ENCODE measurements around the gene SYNCRIP. TPM values are rescaled to one million over a fixed set of nuclear protein-coding genes. Genes with fewer than 3 reads are reported as not detected.

Gene SYNCRIP
- total RNA-seq, 1 experiment from 2014 or later: 189 TPM

DNA sequence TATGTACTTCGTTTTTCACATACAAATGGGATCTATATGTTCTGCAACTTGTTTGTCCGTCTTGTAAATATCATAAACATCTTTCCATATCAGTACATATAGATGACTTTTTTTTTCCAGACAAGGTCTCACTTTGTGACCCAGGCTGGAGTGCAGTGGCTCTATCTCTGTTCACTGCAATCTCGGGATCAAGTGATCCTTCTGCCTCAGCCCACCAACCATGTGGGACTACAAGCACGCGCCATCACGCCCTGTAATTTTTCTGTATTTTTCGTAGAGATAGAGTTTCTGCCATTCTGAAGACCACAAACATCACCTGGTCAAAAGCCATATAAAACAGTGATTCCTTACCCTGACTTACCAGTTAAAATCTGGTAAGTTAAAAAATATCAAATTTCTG, 37.7 kb upstream of the SYNCRIP start:
- Histone ChIP-seq H3K9me2 (ENCODE audit: insufficient read depth) (no peaks in the 10 kb centered on the region), H3K36me3 (ENCODE audit: control insufficient read depth in 1 of 2, insufficient read depth in 2 of 2, low read length in 2 of 2) (peaks cover 9 to 29% of the 10 kb centered on the region in 2 experiments), H3K27me3 (ENCODE audit: insufficient read depth, low read length) (no peaks in the 10 kb centered on the region), H4K20me1 (ENCODE audit: insufficient read depth) (peaks cover 23% of the 10 kb centered on the region; the same call in 1 of the 2 replicates), H3K4me2 (ENCODE audit: low read length) (peak overlapping the region; percentile 93), H3K9ac (ENCODE audit: low read length) (peak overlapping the region; percentile 98), H3K4me3 (replicated peaks in 1 of 2; ENCODE audit: low read depth in 1 of 2, low read length in 2 of 2) (peak overlapping the region; percentile 48 to 97), H3K79me2 (ENCODE audit: insufficient read depth, low read length) (peaks cover 57% of the 10 kb centered on the region), H3K27ac (ENCODE audit: low read depth, low read length) (peak overlapping the region; percentile 89), H3K4me1 (ENCODE audit: control insufficient read depth in 1 of 2, insufficient read depth in 2 of 2, low read length in 2 of 2) (peaks cover 10 to 42% of the 10 kb centered on the region in 2 experiments; a peak in 3 of 4 replicates), H3K9me3 (ENCODE audit: control insufficient read depth in 1 of 2, insufficient read depth in 1 of 2, low read depth in 1 of 2, low read length in 2 of 2) (no peaks in the 10 kb centered on the region), H2AFZ (ENCODE audit: low read depth, low read length, poor library complexity, severe bottlenecking) (no peak overlapping the region)
- CTCF ChIA-PET: no interaction called here
- DNase-seq (ENCODE audit: low read depth, low spot score): no peak
- no peak for TF ChIP-seq EGR1 (IDR thresholded peaks at IDR 0.05; ENCODE audit: low read depth)
- no peak for TF ChIP-seq TCF7L2 (IDR thresholded peaks at IDR 0.05; ENCODE audit: borderline replicate concordance, extremely low read depth, insufficient read depth, insufficient read length)
- no peak for TF ChIP-seq POLR2AphosphoS5 (IDR thresholded peaks at IDR 0.05; ENCODE audit: low read depth, low read length)
- TF ChIP-seq SIN3A (IDR thresholded peaks at IDR 0.05; ENCODE audit: low read depth): no peak
- no peak for TF ChIP-seq FOSL1 (IDR thresholded peaks at IDR 0.05; ENCODE audit: low read depth)
- no peak for TF ChIP-seq CTCF (IDR thresholded peaks at IDR 0.05 in 2 of 3, conservative IDR thresholded peaks at IDR 0.05 in 1 of 3; ENCODE audit: borderline replicate concordance in 1 of 3, insufficient read depth in 1 of 3, low read depth in 2 of 3, low read length in 2 of 3)
- TF ChIP-seq ZNF274 (IDR thresholded peaks at IDR 0.05; ENCODE audit: low read depth, low read length): no peak
- no peak for TF ChIP-seq YY1 (IDR thresholded peaks at IDR 0.05; ENCODE audit: extremely low read depth, insufficient replicate concordance, low read depth, low read length)
- TF ChIP-seq ATF3 (IDR thresholded peaks at IDR 0.05): no peak
- no peak for TF ChIP-seq EZH2 (IDR thresholded peaks at IDR 0.05)
- no peak for TF ChIP-seq SP1 (IDR thresholded peaks at IDR 0.05; ENCODE audit: low read depth)
- TF ChIP-seq ELF1 (IDR thresholded peaks at IDR 0.05; ENCODE audit: borderline replicate concordance, low read depth): no peak
- no peak for TF ChIP-seq CBX3 (IDR thresholded peaks at IDR 0.05; ENCODE audit: low read depth)
- TF ChIP-seq, protein P1, sequence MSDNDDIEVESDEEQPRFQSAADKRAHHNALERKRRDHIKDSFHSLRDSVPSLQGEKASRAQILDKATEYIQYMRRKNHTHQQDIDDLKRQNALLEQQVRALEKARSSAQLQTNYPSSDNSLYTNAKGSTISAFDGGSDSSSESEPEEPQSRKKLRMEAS (IDR thresholded peaks at IDR 0.05): no peak
- no peak for TF ChIP-seq ZFX (IDR thresholded peaks at IDR 0.05)
- no peak for TF ChIP-seq POLR2A (IDR thresholded peaks at IDR 0.05; ENCODE audit: borderline replicate concordance, extremely low read depth, insufficient read depth, insufficient read length)
- no peak for TF ChIP-seq RAD21 (IDR thresholded peaks at IDR 0.05; ENCODE audit: low read depth)
- TF ChIP-seq SRF (IDR thresholded peaks at IDR 0.05; ENCODE audit: low read depth): no peak
- POLR2A ChIA-PET: no interaction called here
- no peak for ATAC-seq
- BruUV-seq (replicated peaks): no TSS peak
- intact Hi-C loops (cut with micrococcal nuclease): no loop called here
- RAD21 ChIA-PET (ENCODE audit: low non-redundant PET in 1 of 2, low total read pairs in 2 of 2, uncharacterized antibody in 2 of 2, unreplicated experiment in 2 of 2): no interaction called here

Measured in HCT116 (cell line).